GM12873 (cell line): ENCODE data around the gene GLCE.

ENCODE experiments used
- CTCF ChIP-seq: IDR thresholded peaks from 2 replicates; pipeline ENCODE4 v1.5.1; 2012; ENCODE audit warnings: low read depth, mild to moderate bottlenecking, moderate library complexity, low read length, control low read depth; ENCODE audit not compliant: insufficient read depth; ENCODE audit errors: missing control alignments

GLCE gene

GRCh38 chr15:69290346-69291164, 130.1 kb downstream of the GLCE start:
- TF ChIP-seq CTCF = no peak

- no peak for TF ChIP-seq CTCF
Measured at GRCh38 chr15:69292826-69293420, 132.5 kb downstream of the GLCE start.

- TF ChIP-seq CTCF = no peak
Measured at GRCh38 chr15:69293741-69294615, 133.5 kb downstream of the GLCE start.

GRCh38 chr15:69296606-69297005, 136.2 kb downstream of the GLCE start:
- TF ChIP-seq CTCF = no peak

GRCh38 chr15:69297642-69298353, 137.4 kb downstream of the GLCE start:
- TF ChIP-seq CTCF = no peak

GRCh38 chr15:69298354-69298696, 137.9 kb downstream of the GLCE start:
- TF ChIP-seq CTCF = no peak
